Body of pancreas (tissue), 4 donors: ENCODE data around the gene NECAB3.

Experiments used
- POLR2A ChIP-seq, 3 donors: fragments of 450-650 bp; IDR thresholded peaks; one replicate each; pipeline ENCODE4 v1.6.1; 2016; ENCODE audit warnings: antibody characterized with exemption in 3 of 3, mild to moderate bottlenecking in 2 of 3
- TF ChIP-seq, protein P1 (sequence below), 7 experiments: fragments of 450-650 bp in 4 of 7; fragments of 200-600 bp in 3 of 7; sonication (generic) in 3 of 7; IDR thresholded peaks; one replicate each; pipeline ENCODE4 v1.5.1; 2016 to 2019; ENCODE audit warnings: antibody characterized with exemption in 7 of 7

DNA sequence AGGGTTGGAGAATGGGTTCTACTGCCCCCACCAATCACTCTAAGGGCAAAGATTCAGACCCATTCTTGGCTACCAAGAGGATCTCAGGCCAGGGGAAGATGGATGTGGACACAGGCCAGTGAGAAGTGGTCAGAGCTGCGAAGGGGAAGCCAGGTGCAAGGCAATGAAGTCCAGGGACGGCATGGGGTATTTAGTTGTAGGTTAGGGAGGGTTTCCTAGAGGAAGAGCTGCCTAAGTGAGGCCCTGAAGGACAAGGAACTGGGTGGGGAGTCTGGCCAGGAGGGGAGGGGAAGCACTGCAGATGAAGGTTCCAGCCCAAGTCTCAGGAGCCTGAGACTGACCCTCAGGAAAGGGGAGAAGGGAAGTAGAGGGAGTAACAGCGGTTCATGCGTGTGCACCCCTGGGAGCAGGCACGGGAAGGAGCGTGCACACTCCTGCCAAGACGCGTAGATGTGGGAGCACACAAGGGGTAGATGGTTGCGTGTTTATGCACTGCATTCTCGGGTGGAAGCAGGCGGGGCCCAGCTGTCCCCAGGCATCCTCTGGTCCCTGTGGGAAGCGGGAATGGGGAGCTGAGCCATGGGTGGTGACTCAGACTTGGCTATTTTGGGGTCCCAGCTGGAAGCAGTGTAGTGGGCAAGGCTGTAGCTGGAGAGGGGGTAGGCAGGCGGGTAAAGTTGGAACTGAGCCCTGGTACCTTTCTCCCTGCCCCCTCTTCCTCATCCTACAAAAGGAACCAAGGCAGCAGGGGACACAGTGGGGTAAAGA, 4.2 kb downstream of the NECAB3 start:
- TF ChIP-seq, protein P1, sequence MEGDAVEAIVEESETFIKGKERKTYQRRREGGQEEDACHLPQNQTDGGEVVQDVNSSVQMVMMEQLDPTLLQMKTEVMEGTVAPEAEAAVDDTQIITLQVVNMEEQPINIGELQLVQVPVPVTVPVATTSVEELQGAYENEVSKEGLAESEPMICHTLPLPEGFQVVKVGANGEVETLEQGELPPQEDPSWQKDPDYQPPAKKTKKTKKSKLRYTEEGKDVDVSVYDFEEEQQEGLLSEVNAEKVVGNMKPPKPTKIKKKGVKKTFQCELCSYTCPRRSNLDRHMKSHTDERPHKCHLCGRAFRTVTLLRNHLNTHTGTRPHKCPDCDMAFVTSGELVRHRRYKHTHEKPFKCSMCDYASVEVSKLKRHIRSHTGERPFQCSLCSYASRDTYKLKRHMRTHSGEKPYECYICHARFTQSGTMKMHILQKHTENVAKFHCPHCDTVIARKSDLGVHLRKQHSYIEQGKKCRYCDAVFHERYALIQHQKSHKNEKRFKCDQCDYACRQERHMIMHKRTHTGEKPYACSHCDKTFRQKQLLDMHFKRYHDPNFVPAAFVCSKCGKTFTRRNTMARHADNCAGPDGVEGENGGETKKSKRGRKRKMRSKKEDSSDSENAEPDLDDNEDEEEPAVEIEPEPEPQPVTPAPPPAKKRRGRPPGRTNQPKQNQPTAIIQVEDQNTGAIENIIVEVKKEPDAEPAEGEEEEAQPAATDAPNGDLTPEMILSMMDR (IDR thresholded peaks at IDR 0.05) = no peak
- TF ChIP-seq POLR2A (IDR thresholded peaks at IDR 0.05) = no peak
